D721Med (cell line): Measurements from ENCODE around the gene SLC16A14.
"Not testable (repeated sequence)": the region's sequence is repeated elsewhere in the genome, so short reads cannot be mapped to it uniquely, and the experiment has no call there.

Experiments
- DNase-seq: peaks from one replicate; pipeline ENCODE4 v3.0.0; 2011; ENCODE audit warnings: low spot score; ENCODE audit not compliant: insufficient read length
- FAIRE-seq: peaks from 2 replicates; lab custom pipeline; 2011; peaks lifted over from hg19 to GRCh38; lab: Jason Lieb, UNC
- CTCF ChIP-seq: IDR thresholded peaks from 2 replicates; pipeline ENCODE4 v1.5.1; 2012; ENCODE audit warnings: mild to moderate bottlenecking, control low read depth; ENCODE audit not compliant: insufficient read depth; ENCODE audit errors: missing control alignments

SLC16A14 gene

GRCh38 chr2:230068651-230069055 lies at the start of gene SLC16A14:
TSS of gene SLC16A14 (minus strand) at chr2:230068924. CDS start at chr2:230059352, 9,572 bp downstream.
- DNase-seq (no peak), FAIRE-seq (no peak)
- no peak for TF ChIP-seq CTCF

GRCh38 chr2:230106771-230107170 lies 38.0 kb upstream of the SLC16A14 start:
- TF ChIP-seq CTCF, result no peak
- FAIRE-seq (no peak), DNase-seq (no peak)

GRCh38 chr2:230101967-230102366 lies 33.2 kb upstream of the SLC16A14 start:
- not testable (repeated sequence) for FAIRE-seq

GRCh38 chr2:230097841-230098240 lies 29.1 kb upstream of the SLC16A14 start:
- no peak for DNase-seq
- TF ChIP-seq CTCF, result no peak
- no peak for FAIRE-seq

More at GRCh38 chr2:230101967-230102366, 33.2 kb upstream of the SLC16A14 start:
- DNase-seq, result not testable (repeated sequence)

- DNase-seq (no peak), FAIRE-seq (no peak)
- TF ChIP-seq CTCF, result no peak
Observed at GRCh38 chr2:230097424-230097823, 28.7 kb upstream of the SLC16A14 start.

GRCh38 chr2:230090967-230091366 lies 22.2 kb upstream of the SLC16A14 start:
- no peak for TF ChIP-seq CTCF
- DNase-seq (no peak), FAIRE-seq (no peak)

GRCh38 chr2:230085201-230085600 lies 16.5 kb upstream of the SLC16A14 start:
- no peak for TF ChIP-seq CTCF
- FAIRE-seq (no peak), DNase-seq (no peak)
